IPS DF 6.9 (cell line): ENCODE measurements around the gene BLM.
"Not testable (repeated sequence)": the region's sequence is repeated elsewhere in the genome, so short reads cannot be mapped to it uniquely, and the experiment has no call there.

Source experiments
- DNase-seq: peaks from one replicate; pipeline ENCODE4 v3.0.0-alpha.2; 2013; ENCODE audit warnings: low read depth, low spot score
- H3K27ac ChIP-seq: one replicate; pipeline ENCODE4 v1.5.1; 2013; ENCODE audit warnings: low read length, control low read depth
- H3K27me3 ChIP-seq: 2 replicates; pipeline ENCODE4 v1.6.1; 2013; ENCODE audit warnings: mild to moderate bottlenecking, low read length; ENCODE audit not compliant: control insufficient read depth, insufficient read depth
- H3K36me3 ChIP-seq: 2 replicates; pipeline ENCODE4 v1.6.1; 2013; ENCODE audit warnings: low read length; ENCODE audit not compliant: control insufficient read depth, insufficient read depth
- H3K4me1 ChIP-seq: 2 replicates; pipeline ENCODE4 v1.6.1; 2013; ENCODE audit warnings: low read length; ENCODE audit not compliant: control insufficient read depth, insufficient read depth
- H3K4me3 ChIP-seq: 2 replicates; pipeline ENCODE4 v1.5.1; 2013; ENCODE audit warnings: mild to moderate bottlenecking, low read length
- H3K9me3 ChIP-seq: 2 replicates; pipeline ENCODE4 v1.6.1; 2013; ENCODE audit warnings: low read length, inconsistent platforms; ENCODE audit not compliant: control insufficient read depth, insufficient read depth
- WGBS: extraction: QIAGEN DNeasy Blood & Tissue Kit; methylation state at CpG from one replicate; pipeline ENCODE4 v1.1.7; 2013; ENCODE audit warnings: mixed read lengths, missing lambda C conversion rate; ENCODE audit not compliant: insufficient read length, insufficient coverage; 5-methylcytosine and 5-hydroxymethylcytosine counted together

Gene BLM

DNA sequence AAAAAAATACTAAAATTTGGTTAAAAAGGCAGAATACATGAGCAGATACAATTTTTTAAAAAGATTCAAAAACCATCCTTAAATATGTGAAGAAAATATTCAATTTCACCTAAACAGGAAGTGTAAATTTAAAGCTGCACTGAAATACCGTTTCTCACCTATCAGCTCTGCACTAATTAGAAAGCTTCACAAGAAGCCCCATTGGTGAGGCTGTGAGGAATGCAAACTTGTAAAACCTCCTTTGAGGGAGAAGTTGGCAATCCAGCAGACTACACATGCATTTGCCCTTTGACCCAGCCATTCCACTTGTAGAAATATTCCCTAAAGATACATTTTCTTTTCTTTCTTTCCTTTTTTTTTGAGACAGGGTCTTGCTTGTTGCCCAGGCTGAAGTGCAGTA lies 18.8 kb downstream of the BLM start:
- no CpG with 5 or more reads among the region's 1 CpG for WGBS
- H3K9me3 ChIP-seq, result no peaks in the 10 kb centered on the region

GRCh38 chr15:90740545-90740944 lies 23.4 kb downstream of the BLM start:
- not testable (repeated sequence) for H3K4me1 ChIP-seq, H3K27ac ChIP-seq, H3K36me3 ChIP-seq, H3K27me3 ChIP-seq, H3K4me3 ChIP-seq, H3K9me3 ChIP-seq, DNase-seq
- WGBS, result no CpG with 5 or more reads among the region's 3 CpGs

More for the DNA sequence above, 18.8 kb downstream of the BLM start:
- Histone ChIP-seq H3K36me3 (no peaks in the 10 kb centered on the region), H3K4me1 (no peaks in the 10 kb centered on the region), H3K27ac (no peak overlapping the region), H3K27me3 (no peaks in the 10 kb centered on the region), H3K4me3 (no peak overlapping the region)
- no peak for DNase-seq

DNA sequence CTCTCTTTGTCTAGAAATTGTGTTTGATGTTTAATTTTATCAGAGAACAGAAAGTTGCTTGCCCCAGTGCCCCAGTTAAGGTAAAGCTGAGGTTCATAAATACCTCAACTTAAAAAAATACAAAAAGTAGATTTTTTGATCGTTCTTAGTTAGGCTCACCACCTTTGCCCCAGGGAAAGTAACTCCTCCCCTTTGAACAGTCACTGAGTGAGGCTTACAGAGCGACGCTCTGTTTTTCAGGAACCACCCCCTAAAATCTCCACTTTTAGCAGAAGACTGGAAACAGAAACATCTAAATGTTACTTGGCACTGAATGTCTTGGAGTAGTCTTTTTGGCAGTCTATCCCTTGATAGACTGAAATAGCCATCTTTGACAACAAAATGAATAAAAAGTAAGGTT lies 24.9 kb downstream of the BLM start:
- H3K4me3 ChIP-seq, result no peak overlapping the region
- no peak for DNase-seq
- H3K27me3 ChIP-seq, result no peaks in the 10 kb centered on the region
- H3K9me3 ChIP-seq, result no peaks in the 10 kb centered on the region
- no CpG with 5 or more reads among the region's 3 CpGs for WGBS
- no peak overlapping the region for H3K27ac ChIP-seq
- no peaks in the 10 kb centered on the region for H3K36me3 ChIP-seq
- H3K4me1 ChIP-seq, result no peaks in the 10 kb centered on the region

DNA sequence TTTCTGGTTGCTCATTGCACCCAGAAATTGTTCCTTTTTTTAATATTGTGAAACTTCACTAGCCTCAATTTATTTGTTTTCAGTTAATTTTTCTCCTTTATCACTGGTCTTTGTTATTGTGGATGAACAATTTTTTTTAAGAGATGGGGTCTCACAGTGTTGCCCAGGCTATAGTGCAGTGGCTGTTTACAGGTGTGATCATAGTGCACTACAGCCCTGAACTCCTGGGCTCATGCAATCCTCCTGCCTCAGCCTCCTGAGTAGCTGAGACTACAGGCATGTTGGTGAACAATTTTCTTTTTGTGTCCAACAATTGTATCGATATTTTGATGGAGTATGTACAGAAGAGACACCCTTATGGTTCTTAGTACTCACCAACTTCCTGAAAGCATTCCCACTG lies 26.3 kb downstream of the BLM start:
- Histone ChIP-seq H3K36me3 (no peaks in the 10 kb centered on the region), H3K27me3 (no peaks in the 10 kb centered on the region), H3K9me3 (no peaks in the 10 kb centered on the region), H3K4me1 (no peaks in the 10 kb centered on the region), H3K4me3 (no peak overlapping the region), H3K27ac (no peak overlapping the region)
- WGBS, result no CpG with 5 or more reads among the region's 1 CpG
- no peak for DNase-seq

DNA sequence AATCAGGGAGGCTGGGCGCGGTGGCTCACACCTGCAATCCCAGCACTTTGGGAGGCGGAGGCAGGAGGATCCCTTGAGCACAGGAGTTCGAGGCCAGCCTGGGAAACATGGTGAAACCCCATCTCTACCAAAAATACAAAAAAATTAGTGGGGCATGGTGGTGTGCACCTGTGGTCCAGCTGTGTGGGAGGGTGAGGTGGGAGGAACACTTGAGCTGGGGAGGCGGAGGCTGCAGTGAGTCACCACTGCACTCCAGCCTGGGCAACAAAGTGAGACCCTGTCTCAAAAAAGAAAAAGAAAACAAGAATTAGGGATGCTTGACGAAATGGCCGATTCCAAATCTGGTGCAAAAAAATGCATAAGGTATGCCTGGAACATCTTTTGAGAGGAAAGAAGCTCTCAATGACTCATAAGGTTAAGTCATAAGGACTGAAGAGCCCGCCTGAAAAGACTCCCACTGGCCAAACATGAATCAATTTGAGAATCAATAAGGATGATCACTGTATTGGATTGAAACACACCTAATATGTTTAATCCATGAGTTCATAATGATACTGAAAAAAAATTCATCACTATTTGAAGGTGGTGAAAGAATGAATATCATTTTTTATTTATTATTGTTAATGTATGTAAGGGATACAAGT lies 27.7 kb downstream of the BLM start:
- H3K27me3 ChIP-seq, result no peaks in the 10 kb centered on the region
- WGBS, result no CpG with 5 or more reads among the region's 8 CpGs
- no peak overlapping the region for H3K27ac ChIP-seq
- no peaks in the 10 kb centered on the region; the same call in 1 of the 2 replicates for H3K36me3 ChIP-seq
- H3K4me3 ChIP-seq, result no peak overlapping the region
- H3K9me3 ChIP-seq, result no peaks in the 10 kb centered on the region
- DNase-seq, result no peak
- H3K4me1 ChIP-seq, result no peaks in the 10 kb centered on the region; the same call in 1 of the 2 replicates

DNA sequence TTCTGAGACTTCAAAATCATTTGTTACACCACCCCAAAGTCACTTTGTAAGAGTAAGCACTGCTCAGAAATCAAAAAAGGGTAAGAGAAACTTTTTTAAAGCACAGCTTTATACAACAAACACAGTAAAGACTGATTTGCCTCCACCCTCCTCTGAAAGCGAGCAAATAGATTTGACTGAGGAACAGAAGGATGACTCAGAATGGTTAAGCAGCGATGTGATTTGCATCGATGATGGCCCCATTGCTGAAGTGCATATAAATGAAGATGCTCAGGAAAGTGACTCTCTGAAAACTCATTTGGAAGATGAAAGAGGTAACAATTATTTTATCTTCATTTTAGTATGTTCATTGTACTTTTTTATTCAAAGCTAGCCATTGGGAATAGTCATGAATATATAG lies 32.6 kb downstream of the BLM start:
- Histone ChIP-seq H3K4me1 (no peaks in the 10 kb centered on the region; the same call in 1 of the 2 replicates), H3K4me3 (no peak overlapping the region), H3K27me3 (no peaks in the 10 kb centered on the region), H3K9me3 (no peaks in the 10 kb centered on the region), H3K27ac (no peak overlapping the region), H3K36me3 (peaks cover 4% of the 10 kb centered on the region; the same call in 1 of the 2 replicates)
- no peak for DNase-seq
- no CpG with 5 or more reads among the region's 3 CpGs for WGBS

DNA sequence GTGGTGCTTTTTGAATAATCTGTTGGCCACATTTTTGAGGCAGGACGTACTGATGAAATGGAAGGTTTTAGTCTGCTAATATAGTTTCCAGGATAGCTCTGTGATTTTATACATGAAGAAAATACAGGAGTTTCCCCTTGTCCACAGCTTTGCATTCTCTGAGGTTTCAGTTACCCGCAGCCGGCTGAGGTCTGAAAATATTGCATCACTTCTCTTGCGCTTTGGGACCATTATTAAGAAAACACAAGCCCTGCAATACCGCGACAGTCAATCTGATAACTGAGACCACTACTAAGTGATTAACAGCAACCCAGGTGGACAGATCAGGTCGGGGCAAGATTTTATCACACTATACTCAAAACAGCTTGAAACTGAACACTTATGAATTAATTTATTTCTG lies 33.0 kb downstream of the BLM start:
- Histone ChIP-seq H3K36me3 (peaks cover 4% of the 10 kb centered on the region; the same call in 1 of the 2 replicates), H3K27ac (no peak overlapping the region), H3K9me3 (no peaks in the 10 kb centered on the region), H3K27me3 (no peaks in the 10 kb centered on the region), H3K4me1 (no peaks in the 10 kb centered on the region; the same call in 1 of the 2 replicates), H3K4me3 (no peak overlapping the region)
- no CpG with 5 or more reads among the region's 7 CpGs for WGBS
- DNase-seq, result no peak

GRCh38 chr15:90751300-90751825 lies 34.2 kb downstream of the BLM start:
- no peak for DNase-seq
- peaks cover 4% of the 10 kb centered on the region; the same call in 1 of the 2 replicates for H3K36me3 ChIP-seq

GRCh38 chr15:90756916-90757315 lies 39.8 kb downstream of the BLM start:
- Histone ChIP-seq H3K4me3 (no peak overlapping the region), H3K36me3 (peaks cover 4% of the 10 kb centered on the region), H3K9me3 (no peaks in the 10 kb centered on the region), H3K4me1 (peaks cover under 1% of the 10 kb centered on the region), H3K27ac (no peak overlapping the region), H3K27me3 (no peaks in the 10 kb centered on the region)
- no peak for DNase-seq
- WGBS, result no CpG with 5 or more reads among the region's 2 CpGs

More at GRCh38 chr15:90751300-90751825, 34.2 kb downstream of the BLM start:
- Histone ChIP-seq H3K27me3 (no peaks in the 10 kb centered on the region), H3K4me1 (no peaks in the 10 kb centered on the region; the same call in 1 of the 2 replicates), H3K9me3 (no peaks in the 10 kb centered on the region), H3K27ac (no peak overlapping the region), H3K4me3 (no peak overlapping the region)
- no CpG with 5 or more reads among the region's 8 CpGs for WGBS

- Histone ChIP-seq H3K27ac (no peak overlapping the region), H3K9me3 (no peaks in the 10 kb centered on the region), H3K4me3 (no peak overlapping the region), H3K4me1 (peaks cover 3% of the 10 kb centered on the region), H3K27me3 (no peaks in the 10 kb centered on the region), H3K36me3 (peaks cover 7% of the 10 kb centered on the region)
- no peak for DNase-seq
- WGBS, result no CpG with 5 or more reads among the region's 1 CpG
These were observed 40.3 kb downstream of the BLM start for GRCh38 chr15:90757461-90757860.
